DMS53 treated with DMSO at 0.1 percent for 48 hours (cell line): ENCODE results near the gene KIF26A.
"Not testable (repeated sequence)": the region's sequence is repeated elsewhere in the genome, so short reads cannot be mapped to it uniquely, and the experiment has no call there.

Experiments used
- DNase-seq: peaks from one replicate; lab custom pipeline; 2025; ENCODE audit not compliant: unreplicated experiment; lab: John Stamatoyannopoulos, UW

The KIF26A gene

DNA sequence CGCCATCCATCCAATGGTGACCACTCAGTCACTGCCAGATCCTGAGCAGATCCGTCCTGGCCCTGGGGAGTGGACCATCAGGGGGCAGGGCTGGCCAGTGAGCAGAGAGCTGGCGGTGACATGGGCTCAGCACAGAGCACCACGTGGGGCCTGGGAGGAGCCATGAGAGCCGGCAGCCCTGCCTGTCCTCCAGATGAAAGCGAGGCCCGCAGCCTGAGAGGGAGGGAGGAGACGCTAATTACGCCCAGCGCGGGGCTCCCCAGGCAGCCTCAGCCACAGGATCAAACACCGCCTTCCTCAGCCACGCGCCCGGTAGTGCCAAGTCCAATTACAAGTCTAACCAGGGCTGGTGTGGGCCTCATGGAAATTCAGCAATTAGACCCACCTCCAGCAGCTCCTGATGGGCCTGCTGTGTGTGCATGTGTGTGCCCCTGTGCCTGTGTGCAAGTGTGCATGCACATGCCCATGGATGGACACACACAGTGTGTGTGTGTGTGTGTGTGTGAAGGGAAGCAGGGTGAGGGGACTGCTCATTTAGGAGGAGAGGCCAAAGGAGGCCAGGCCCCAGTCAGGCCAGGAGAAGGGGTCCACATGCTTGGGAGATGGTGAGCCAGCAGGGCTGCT is 68.0 kb downstream of the KIF26A start:
- no peak for DNase-seq

DNA sequence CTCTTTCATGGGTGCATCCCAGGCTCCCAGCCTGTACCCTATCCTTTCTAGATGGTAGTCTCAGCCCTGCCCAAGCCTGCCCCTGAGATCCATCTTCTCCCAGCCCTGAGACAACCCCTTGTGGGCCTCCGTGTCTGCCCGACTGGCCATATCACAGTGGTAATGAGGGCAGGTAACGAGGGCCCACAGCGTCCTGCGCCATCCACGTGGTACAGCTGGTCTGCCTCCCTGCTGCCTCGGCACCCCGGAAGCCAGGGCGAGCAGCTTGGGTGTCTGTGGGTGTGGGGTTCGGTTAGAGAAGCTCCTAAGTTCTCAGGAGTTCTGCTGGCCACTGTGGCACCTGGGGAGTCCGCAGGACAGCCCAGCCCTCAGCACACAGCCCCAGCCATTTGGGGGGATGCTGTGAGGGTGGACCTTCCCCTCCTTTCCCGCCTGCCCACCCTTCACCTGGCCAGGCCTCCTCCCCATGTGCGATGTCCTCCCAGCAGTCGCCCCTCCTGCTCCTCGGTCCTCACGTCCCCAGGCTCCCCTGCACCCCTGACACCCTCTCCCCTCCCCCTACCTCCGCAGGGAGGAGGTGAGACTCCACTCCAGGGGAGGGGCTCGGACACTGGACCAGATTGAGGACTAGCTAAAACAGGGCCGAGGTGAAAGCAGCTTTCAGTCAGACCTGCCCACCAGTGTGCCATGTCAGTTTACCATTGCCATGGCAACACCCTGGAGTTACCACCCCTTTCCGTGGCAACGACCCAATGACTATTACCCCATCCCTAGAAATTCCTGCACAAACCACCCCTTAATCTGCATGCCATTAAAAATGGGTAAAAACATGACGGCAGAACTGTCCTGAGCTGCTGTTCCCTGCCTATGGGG is 69.0 kb downstream of the KIF26A start:
- DNase-seq = no peak

DNA sequence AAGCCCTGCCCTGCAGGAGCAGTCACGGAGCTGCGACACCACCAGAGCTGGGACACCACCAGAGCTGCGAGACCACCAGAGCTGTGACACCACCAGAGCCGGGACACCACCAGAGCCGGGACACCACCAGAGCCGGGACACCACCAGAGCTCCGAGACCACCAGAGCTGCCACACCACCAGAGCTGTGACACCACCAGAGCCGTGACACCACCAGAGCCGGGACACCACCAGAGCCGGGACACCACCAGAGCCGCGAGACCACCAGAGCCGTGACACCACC is 69.6 kb downstream of the KIF26A start:
- DNase-seq = not testable (repeated sequence)

DNA sequence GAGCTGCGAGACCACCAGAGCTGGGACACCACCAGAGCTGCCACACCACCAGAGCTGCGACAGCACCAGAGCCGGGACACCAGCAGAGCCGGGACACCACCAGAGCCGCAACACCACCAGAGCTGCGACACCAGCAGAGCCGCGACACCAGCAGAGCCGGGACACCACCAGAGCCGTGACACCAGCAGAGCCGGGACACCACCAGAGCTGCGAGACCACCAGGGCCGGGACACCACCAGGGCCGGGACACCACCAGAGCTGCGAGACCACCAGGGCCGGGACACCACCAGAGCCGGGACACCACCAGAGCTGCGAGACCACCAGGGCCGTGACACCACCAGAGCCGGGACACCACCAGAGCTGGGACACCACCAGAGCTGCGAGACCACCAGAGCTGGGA is 69.9 kb downstream of the KIF26A start:
- DNase-seq = not testable (repeated sequence)

DNA sequence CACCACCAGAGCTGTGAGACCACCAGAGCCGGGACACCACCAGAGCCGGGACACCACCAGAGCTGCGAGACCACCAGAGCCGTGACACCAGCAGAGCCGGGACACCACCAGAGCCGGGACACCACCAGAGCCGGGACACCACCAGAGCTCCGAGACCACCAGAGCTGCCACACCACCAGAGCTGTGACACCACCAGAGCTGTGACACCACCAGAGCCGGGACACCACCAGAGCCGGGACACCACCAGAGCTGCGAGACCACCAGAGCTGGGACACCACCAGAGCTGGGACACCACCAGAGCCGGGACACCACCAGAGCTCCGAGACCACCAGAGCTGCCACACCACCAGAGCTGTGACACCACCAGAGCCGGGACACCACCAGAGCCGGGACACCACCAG is 70.7 kb downstream of the KIF26A start:
- DNase-seq = not testable (repeated sequence)

DNA sequence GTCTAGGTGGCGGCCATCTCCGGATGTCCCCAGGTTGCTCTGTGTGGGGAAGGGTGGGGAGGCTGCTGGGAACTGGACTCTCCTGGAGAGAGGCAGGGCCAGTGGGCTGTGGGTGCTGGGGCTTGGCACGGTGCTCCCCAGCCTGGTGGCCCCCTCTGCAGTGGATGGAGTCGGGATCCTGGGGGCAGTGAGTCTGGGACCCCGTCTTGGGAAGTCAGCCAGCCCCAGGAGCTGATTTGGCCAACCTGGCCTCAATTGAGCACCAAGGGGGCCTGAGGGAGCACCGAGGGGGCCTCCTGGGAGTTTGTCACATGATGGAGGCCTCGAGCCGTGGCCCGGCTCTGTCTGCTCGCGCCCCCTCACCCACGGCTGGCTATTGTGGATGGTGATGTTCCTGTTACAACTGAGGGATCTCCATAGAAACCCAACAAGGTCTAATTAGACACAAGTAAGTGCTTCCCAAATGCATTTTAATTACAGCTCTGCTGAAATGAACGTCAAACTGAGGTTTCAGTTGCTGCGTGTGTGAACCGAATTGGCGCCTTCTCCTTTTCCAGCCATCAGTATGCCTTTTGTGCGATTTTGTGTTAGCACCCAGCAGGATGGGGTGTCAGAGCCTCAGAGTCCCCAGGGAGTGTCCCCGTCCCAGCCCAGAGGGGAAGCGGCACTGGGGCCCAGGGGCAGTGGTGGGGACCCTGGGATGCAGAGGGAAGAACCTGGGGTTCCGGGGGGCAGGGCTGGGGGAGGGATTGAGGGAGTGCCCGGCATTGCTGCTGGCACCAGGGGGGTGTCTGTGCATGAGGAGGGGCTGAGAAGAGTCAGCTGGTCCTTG is 71.8 kb downstream of the KIF26A start:
- no peak for DNase-seq

DNA sequence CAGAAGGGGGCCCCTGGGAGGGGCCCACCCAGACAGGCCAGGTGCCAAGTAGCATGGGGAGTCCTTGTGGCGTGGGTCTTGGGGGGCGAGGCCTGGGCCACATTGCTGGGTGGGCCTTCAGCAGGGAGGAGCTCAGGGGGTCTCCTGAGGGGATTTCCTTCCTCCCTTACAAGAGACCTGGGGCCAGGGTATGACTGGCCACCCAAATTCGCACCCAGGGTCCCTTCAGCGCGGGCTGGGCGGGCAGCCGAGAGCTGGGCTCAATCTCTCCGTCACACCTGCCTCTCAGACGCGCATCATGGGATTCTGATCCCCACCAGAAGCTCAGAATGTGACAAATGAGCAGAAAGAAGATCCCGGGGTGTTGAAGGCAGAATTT is 72.4 kb downstream of the KIF26A start:
- DNase-seq = no peak

DNA sequence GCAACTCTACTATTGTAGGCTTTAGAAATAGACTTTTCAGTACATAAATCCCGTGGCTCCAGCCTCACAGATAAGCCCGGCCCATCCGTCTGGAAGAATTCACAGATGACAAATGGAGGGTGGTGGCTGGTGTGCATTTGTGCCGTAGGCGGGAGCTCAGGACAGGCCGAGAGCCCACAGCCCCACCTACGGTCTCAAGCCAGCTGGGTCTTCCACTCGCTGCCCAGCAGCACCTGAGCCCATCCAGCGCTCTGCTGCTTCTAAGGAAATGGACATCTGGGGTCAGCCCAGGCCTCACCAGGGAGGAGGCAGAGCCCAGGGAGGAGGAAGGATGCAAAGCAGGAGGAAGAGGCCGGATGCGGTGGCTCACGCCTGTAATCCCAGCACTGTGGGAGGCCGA is 72.8 kb downstream of the KIF26A start:
- DNase-seq = no peak

DNA sequence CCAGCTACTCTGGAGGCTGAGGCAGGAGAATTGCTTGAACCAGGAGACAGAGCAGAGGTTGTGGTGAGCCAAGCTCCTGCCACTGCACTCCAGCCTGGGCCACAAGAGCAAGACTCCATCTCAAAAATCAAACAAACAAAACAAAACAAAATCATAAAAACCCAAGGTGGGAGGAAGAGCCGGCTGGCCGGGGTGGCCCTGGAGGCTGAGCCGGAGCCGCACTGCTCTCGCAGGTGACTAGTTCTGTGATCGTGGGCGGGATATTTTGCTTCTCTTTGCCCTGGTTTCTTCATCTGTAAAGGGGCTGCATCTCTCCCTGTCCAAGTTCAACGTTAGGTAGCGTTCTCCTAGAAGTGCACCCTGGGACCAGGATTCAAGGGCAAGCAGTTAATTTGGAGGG is 73.4 kb downstream of the KIF26A start:
- DNase-seq = no peak

DNA sequence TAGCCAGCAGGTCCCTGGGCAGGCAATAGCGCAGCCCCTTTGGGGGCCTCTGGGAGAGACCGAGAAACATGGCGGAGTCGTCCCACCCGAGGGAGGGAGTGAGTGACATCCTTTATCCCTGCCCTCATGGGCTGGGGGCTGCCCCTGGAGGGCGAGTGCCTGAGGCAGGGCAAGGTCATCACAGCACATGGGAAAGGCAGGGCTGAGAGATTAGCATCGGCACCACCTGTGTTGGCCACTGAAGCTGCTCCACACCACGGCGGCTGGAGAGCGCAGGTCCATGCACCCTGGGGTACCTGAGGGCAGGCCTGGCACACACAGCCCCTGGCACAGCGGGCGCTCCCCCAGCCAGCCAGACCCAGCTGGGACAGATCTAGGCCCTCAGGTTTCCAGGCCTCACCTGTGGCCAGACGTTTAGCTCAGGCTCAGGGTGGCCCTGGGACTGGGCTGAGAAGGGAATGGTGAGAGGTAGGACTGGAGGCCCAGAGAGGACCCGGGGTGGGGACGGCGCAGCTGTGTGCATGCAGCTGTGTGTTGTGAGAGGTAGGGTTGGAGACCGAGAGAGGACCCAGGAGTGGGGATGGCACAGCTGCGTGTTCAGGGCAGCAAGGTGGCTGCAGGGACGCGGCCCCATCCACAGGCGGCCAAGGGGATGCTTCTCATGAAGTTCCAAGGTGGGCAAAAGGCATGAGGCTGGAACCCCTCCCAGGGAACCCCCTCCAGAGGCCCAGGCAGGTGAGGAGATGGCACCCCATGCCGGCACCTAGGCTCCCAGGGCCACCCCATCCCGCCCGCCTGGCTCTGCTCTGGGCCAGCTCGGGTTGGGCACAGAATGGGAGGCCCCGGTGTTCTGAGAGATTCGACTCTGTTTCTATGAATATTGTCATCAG is 74.1 kb downstream of the KIF26A start:
- DNase-seq = no peak

DNA sequence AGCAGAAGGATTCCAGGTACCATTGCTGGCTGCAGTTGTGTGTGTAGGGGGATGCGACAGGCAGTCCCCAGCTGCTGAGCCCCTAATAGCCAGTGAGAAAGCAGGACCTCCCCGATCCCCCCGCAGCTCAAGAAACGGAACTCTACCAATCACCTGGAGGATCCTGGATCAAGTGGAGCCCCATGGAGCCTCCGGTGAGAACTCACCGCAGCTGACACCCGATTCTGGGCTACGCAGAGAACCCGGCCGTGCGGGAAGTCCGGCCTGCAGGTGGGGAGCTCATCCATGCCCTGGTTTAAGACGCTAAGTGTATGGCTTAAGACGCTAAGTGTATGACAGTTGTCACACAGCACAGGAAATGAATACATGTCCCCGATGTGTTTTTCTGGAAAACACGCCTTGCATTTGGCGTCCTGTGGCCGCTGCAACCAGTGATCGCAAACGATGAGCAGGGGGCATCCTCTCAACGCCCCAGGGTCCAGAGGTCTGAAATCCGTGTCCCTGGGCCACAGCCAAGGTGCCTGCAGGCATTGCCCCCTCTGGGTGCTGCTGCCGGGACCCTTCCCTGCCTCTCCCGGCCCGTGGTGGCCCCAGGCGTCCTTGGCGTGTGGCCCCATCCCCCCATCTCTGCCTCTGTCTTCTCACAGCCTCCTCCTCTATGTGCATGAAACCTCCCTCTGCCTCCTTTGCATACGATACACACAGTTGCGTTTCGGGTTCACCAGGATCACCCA is 75.1 kb downstream of the KIF26A start:
- DNase-seq = no peak

DNA sequence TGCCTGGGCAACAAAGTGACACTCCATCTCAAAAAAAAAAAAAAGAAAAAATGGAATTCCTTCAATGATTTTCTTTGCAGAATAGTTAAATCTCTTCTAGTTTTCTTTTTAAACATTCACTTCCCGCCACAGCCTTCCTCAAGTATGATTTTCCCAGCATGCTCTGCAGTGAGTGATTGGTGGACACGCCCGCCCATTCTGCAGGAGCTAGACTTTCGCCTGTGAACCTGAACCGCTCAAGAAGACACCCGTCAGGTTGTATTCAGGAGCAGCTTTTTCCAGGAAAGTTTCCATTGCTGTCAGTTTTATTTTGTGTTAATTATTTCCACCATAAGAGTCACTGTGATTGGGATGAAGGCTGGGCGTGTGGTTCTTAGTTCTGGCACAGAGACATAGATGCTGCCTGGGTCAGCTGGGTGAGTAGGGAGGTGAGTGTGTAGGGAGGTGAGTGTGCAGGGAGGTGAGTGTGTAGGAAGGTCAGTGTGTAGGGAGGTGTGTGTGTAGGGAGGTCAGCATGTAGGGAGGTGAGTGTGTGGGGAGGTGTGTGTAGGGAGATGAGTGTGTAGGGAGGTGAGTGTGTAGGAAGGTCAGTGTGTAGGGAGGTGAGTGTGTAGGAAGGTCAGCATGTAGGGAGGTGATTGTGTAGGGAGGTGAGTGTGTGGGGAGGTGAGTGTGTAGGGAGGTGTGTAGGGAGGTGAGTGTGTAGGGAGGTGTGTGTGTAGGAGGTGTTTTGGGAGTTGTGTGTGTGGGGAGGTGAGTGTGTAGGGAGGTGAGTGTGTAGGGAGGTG is 76.2 kb downstream of the KIF26A start:
- no peak for DNase-seq

DNA sequence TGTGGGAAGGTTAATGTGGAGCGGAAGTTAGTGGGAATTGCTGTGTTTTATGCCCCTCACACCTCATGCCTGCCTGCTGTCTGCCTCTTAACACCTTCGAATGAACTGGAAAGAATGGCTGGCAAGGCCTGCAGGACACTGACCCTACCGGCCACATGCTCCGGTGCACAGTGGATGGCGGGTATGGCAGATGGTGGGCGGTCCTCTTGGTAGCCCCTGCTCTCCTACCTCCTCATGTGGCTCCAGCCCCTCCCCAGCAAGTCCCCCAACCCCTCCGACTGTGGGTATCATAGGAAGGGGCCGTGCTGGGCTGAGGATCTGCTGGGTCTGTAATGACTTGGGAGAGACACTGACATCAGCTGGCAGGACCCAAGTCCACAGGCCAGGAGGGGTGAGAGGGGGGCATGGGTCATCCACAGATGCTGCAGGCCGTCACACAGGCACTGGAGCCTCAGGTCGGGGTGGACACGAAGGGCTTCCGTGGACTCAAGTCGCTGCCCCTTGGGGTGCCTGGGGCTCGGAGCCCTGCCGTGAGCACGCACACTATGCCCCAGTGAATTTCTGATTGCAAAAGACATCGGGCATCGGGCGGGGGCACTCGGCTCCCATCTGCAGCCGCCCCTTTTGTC is 77.4 kb downstream of the KIF26A start:
- DNase-seq = no peak

DNA sequence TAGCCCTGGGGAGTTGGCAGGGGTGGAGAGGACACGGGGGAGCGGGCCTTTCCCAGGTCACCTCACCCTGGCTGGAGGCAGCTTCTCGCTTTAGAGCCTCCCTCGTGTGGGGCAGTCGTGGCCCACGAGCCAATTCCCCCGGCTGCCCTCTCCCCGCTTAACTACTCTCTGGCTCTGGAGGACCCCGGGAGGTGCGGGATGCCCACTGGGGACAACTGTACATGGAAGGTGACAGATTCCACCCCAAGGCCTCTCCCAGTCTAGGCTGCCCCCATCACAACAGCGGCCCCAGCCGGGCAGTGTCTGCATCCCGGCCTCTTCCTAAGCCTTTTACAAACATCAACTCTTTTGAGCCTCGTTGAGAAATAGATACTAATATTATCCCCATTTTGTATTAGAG is 78.1 kb downstream of the KIF26A start:
- DNase-seq = no peak

DNA sequence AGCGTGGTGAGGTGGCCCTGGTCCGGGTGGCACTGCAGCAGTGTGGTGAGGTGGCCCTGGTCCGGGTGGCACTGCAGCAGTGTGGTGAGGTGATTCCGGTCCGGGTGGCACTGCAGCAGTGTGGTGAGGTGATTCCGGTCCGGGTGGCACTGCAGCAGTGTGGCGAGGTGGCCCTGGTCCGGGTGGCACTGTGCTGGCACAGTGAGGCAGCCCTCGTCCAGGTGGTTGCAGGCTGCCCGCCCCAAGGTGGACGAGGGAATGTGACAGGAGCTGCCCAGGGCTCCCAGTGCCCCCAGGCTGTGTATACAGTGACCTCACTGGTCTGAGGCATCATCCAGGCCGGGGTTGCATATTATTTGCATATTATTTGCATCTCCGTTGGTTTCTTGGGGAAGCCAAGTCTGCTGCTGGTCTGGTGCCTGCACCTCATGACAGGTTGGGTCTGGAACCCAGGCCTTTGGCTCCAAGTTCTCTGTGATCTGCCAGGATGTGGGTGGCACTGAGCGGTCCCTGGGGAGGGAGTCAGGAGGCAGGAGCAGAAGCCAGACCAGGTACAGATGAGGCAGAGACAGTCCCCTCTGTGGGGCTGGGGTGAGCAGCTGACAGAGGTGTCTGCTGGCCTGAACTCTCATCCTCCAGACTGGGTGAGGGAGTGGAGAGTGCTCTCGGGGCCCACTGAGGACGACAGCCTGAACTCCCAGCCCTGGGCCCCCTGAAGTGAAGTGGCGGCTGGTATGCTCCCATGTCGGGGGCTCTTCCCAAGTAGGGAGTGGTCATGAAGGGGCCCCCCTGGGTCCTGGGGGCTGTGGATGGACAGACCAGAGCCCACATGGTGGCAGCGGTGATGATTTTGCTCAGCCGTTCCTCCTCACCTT is 79.3 kb downstream of the KIF26A start:
- DNase-seq = no peak

DNA sequence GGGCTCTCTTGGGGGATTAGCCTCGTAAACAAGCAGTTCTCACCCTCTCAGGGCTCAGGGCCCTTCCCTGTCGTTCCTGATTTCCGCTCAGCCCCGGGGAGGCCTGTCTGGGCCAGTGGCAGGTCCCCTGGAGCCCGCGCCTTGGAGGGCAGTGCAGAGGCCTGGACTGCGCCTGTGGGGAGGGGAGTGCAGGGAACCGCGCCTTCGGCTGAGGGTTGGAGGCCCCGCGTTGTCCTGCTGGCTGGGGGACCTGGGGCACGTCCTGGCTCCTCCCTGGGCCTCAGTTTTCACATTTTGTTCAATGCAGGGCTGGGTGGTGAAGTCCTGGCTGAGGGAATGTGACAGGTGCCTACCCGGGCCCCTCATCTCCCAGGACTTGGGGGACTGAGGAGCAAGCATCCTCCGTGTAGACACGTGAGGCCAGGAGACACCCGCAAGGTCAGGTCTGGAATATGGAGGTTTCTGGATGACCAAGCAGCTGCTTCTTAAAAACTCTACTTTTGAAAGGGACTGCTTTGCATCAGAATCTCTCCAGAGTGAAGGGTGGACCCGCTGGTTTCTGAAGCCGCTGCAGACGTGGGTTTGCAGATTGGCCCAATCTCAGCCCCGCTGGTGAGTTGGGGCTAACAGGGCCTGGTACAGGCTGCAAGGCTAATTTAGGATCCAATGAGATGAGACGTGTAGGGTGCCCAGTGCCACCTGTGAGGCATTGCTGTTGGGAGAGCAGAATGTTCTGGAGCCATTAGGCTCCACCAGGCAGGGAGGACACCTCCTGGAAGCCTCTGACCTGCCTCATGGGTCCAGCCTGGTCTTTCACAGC is 80.2 kb downstream of the KIF26A start:
- DNase-seq = no peak

DNA sequence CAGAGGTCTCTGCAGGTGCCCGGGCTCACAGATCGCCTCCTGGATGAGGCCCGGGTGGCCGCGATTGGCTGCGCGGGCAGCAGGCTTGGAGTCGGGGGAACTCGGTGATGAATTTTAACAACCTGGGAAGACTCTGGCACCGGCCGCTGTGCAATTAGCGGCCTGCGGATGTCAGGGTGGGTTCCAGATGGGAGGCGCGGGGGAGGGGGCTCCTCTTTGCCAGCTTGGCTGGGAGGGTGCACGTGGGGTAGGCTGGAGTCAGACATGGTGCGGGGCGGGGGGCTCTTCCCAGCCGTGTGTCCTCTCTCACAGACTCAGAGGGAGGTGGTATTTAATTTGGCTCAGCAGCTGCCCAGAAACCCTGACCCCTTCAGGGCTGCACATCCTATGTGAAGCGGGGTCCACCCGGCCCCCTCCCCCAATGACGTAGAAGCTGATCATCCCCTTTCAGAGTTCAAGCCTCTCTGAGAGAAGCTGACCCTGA is 81.4 kb downstream of the KIF26A start:
- DNase-seq = no peak
